Measurements from ENCODE around the gene TMTC3. TPM values are rescaled to one million over a fixed set of nuclear protein-coding genes. Genes with fewer than 3 reads are reported as not detected.

TMTC3 gene
- total and polyA plus RNA-seq, 2 experiments from 2014 or later, result 7.0 to 33.7 TPM

- no peak for TF ChIP-seq EZH2phosphoT487 (IDR thresholded peaks at IDR 0.05; ENCODE audit: low read depth, severe bottlenecking, unreplicated experiment)
- TF ChIP-seq, protein P1, sequence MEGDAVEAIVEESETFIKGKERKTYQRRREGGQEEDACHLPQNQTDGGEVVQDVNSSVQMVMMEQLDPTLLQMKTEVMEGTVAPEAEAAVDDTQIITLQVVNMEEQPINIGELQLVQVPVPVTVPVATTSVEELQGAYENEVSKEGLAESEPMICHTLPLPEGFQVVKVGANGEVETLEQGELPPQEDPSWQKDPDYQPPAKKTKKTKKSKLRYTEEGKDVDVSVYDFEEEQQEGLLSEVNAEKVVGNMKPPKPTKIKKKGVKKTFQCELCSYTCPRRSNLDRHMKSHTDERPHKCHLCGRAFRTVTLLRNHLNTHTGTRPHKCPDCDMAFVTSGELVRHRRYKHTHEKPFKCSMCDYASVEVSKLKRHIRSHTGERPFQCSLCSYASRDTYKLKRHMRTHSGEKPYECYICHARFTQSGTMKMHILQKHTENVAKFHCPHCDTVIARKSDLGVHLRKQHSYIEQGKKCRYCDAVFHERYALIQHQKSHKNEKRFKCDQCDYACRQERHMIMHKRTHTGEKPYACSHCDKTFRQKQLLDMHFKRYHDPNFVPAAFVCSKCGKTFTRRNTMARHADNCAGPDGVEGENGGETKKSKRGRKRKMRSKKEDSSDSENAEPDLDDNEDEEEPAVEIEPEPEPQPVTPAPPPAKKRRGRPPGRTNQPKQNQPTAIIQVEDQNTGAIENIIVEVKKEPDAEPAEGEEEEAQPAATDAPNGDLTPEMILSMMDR (IDR thresholded peaks at IDR 0.05; ENCODE audit: poor library complexity), result no peak
- TF ChIP-seq EZH2 (IDR thresholded peaks at IDR 0.05; ENCODE audit: borderline replicate concordance), result no peak
- peaks cover 5% of the 10 kb centered on the region for H3K4me1 ChIP-seq (ENCODE audit: insufficient read depth)
- H3K9me2 ChIP-seq (replicated peaks; ENCODE audit: insufficient read depth), result no peaks in the 10 kb centered on the region
These were observed 42.1 kb downstream of the TMTC3 start for GRCh38 chr12:88184196-88184595.

DNA sequence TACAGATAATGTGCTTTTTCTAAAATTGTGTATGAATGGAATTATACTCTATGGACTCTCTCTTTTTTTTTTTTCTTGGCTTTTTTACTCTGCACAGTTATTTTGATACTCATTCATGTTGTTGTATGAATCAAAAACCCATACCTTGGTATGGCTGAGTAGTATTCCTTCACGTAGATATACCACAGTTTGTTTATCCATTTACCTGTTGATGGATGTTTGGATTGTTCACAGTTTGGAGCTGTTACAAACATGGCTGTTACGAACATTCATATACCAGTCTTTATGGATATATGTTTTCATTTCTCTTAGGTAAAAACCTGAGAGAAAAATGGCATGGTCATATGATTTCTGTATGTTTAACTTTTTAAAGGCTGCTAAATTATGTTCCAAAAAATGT, 43.2 kb downstream of the TMTC3 start:
- H3K27me3 ChIP-seq, result no peaks in the 10 kb centered on the region
- no peaks in the 10 kb centered on the region for H3K79me2 ChIP-seq
- no peaks in the 10 kb centered on the region for H3K4me1 ChIP-seq (ENCODE audit: insufficient read depth)
- DNase-seq (ENCODE audit: low spot score), result no peak
- H3K9me3 ChIP-seq (ENCODE audit: low read depth), result no peaks in the 10 kb centered on the region
- no peak overlapping the region for H3K4me3 ChIP-seq
- no peaks in the 10 kb centered on the region for H4K20me1 ChIP-seq (ENCODE audit: insufficient read depth, poor library complexity, severe bottlenecking)
- H3K27ac ChIP-seq, result no peak overlapping the region
- no peak overlapping the region for H3K4me2 ChIP-seq
- H3K9me2 ChIP-seq (replicated peaks; ENCODE audit: insufficient read depth), result no peaks in the 10 kb centered on the region
- TF ChIP-seq EZH2 (IDR thresholded peaks at IDR 0.05; ENCODE audit: borderline replicate concordance) (no peak), EZH2phosphoT487 (IDR thresholded peaks at IDR 0.05; ENCODE audit: low read depth, severe bottlenecking, unreplicated experiment) (no peak)
- TF ChIP-seq, protein P1 (IDR thresholded peaks at IDR 0.05; ENCODE audit: poor library complexity), result no peak
- no peaks in the 10 kb centered on the region for H3K36me3 ChIP-seq (replicated peaks; ENCODE audit: insufficient read depth, low read depth)
- WGBS (ENCODE audit: low lambda C conversion rate, missing lambda C conversion rate), result 100% methylated on average over 2 of the region's 2 CpGs
- H2AFZ ChIP-seq, result no peak overlapping the region

More at GRCh38 chr12:88184196-88184595, 42.1 kb downstream of the TMTC3 start:
- H2AFZ ChIP-seq, result no peak overlapping the region
- no peak overlapping the region for H3K4me2 ChIP-seq
- H3K9me3 ChIP-seq (ENCODE audit: low read depth), result no peaks in the 10 kb centered on the region
- H3K4me3 ChIP-seq, result no peak overlapping the region
- 42% methylated on average over 3 of the region's 3 CpGs for WGBS (ENCODE audit: low lambda C conversion rate, missing lambda C conversion rate)
- no peaks in the 10 kb centered on the region for H3K27me3 ChIP-seq
- no peaks in the 10 kb centered on the region for H3K79me2 ChIP-seq
- DNase-seq (ENCODE audit: low spot score), result no peak
- no peaks in the 10 kb centered on the region for H3K36me3 ChIP-seq (replicated peaks; ENCODE audit: insufficient read depth, low read depth)
- H3K27ac ChIP-seq, result no peak overlapping the region
- H4K20me1 ChIP-seq (ENCODE audit: insufficient read depth, poor library complexity, severe bottlenecking), result no peaks in the 10 kb centered on the region

- Histone ChIP-seq H3K4me1 (ENCODE audit: insufficient read depth) (no peaks in the 10 kb centered on the region), H3K4me2 (no peak overlapping the region), H3K9me3 (ENCODE audit: low read depth) (no peaks in the 10 kb centered on the region), H4K20me1 (ENCODE audit: insufficient read depth, poor library complexity, severe bottlenecking) (no peaks in the 10 kb centered on the region), H2AFZ (no peak overlapping the region), H3K9me2 (replicated peaks; ENCODE audit: insufficient read depth) (no peaks in the 10 kb centered on the region), H3K27me3 (no peaks in the 10 kb centered on the region), H3K27ac (no peak overlapping the region), H3K36me3 (replicated peaks; ENCODE audit: insufficient read depth, low read depth) (no peaks in the 10 kb centered on the region), H3K4me3 (no peak overlapping the region), H3K79me2 (no peaks in the 10 kb centered on the region)
- no peak for DNase-seq (ENCODE audit: low spot score)
- TF ChIP-seq, protein P1 (IDR thresholded peaks at IDR 0.05; ENCODE audit: poor library complexity), result no peak
- TF ChIP-seq EZH2 (IDR thresholded peaks at IDR 0.05; ENCODE audit: borderline replicate concordance) (no peak), EZH2phosphoT487 (IDR thresholded peaks at IDR 0.05; ENCODE audit: low read depth, severe bottlenecking, unreplicated experiment) (no peak)
These were observed 43.9 kb downstream of the TMTC3 start for GRCh38 chr12:88185988-88186387.

- Histone ChIP-seq H3K27ac (no peak overlapping the region), H2AFZ (no peak overlapping the region), H4K20me1 (ENCODE audit: insufficient read depth, poor library complexity, severe bottlenecking) (no peaks in the 10 kb centered on the region), H3K4me1 (ENCODE audit: insufficient read depth) (no peaks in the 10 kb centered on the region), H3K79me2 (no peaks in the 10 kb centered on the region), H3K4me3 (no peak overlapping the region), H3K27me3 (no peaks in the 10 kb centered on the region), H3K4me2 (no peak overlapping the region), H3K9me2 (replicated peaks; ENCODE audit: insufficient read depth) (no peaks in the 10 kb centered on the region), H3K9me3 (ENCODE audit: low read depth) (no peaks in the 10 kb centered on the region), H3K36me3 (replicated peaks; ENCODE audit: insufficient read depth, low read depth) (no peaks in the 10 kb centered on the region)
- 91% methylated on average over 2 of the region's 2 CpGs for WGBS (ENCODE audit: low lambda C conversion rate, missing lambda C conversion rate)
- TF ChIP-seq, protein P1 (IDR thresholded peaks at IDR 0.05; ENCODE audit: poor library complexity), result no peak
- no peak for DNase-seq (ENCODE audit: low spot score)
These were observed 45.5 kb downstream of the TMTC3 start for GRCh38 chr12:88187571-88187970.
